ENCODE data around the gene ZBTB18. TPM values are rescaled to one million over a fixed set of nuclear protein-coding genes. Genes with fewer than 3 reads are reported as not detected.
"Not testable (repeated sequence)": the region's sequence is repeated elsewhere in the genome, so short reads cannot be mapped to it uniquely, and the experiment has no call there.

The ZBTB18 gene
- total RNA-seq, 4 donors from 2014 or later, result 6.7 to 14.7 (median 11.8) TPM

DNA sequence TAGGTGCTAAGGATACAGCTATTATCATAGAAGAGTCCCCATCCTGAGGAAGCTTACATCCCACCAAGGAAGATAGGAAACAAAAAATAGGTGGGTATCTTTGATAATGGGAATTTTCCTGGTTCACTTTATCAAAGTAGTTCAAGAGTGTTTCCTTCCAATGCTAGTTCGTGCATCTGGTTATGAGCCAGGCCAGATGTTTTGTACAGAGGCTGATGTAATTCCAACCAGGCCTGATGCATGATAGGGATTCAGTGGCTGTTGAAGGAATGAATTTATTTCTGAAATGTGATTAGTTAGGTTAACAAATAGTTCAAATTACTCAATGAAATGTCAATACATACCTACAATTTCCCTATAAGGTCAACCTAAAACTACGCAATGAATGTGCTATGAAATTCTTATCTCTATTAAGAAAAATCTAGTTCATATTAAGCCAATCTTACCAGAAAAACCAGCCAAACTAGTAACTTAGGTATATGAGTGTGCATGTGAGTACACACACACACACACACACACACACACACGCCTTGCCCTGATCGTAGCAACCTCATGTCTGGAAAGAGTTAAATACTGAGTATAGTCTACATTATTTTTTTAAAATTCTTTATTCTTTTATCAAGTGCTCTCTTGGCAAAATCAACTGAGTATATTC is 9.5 kb upstream of the ZBTB18 start:
- Histone ChIP-seq H3K4me1 (no peaks in the 10 kb centered on the region), H3K27ac (no peak overlapping the region), H3K27me3 (no peaks in the 10 kb centered on the region), H3K4me3 (no peak overlapping the region), H3K36me3 (no peaks in the 10 kb centered on the region), H3K9me3 (no peaks in the 10 kb centered on the region)
- TF ChIP-seq EP300 (IDR thresholded peaks at IDR 0.05) (no peak), POLR2AphosphoS5 (IDR thresholded peaks at IDR 0.05) (no peak), POLR2A (IDR thresholded peaks at IDR 0.05) (no peak)
- TF ChIP-seq, protein P1, sequence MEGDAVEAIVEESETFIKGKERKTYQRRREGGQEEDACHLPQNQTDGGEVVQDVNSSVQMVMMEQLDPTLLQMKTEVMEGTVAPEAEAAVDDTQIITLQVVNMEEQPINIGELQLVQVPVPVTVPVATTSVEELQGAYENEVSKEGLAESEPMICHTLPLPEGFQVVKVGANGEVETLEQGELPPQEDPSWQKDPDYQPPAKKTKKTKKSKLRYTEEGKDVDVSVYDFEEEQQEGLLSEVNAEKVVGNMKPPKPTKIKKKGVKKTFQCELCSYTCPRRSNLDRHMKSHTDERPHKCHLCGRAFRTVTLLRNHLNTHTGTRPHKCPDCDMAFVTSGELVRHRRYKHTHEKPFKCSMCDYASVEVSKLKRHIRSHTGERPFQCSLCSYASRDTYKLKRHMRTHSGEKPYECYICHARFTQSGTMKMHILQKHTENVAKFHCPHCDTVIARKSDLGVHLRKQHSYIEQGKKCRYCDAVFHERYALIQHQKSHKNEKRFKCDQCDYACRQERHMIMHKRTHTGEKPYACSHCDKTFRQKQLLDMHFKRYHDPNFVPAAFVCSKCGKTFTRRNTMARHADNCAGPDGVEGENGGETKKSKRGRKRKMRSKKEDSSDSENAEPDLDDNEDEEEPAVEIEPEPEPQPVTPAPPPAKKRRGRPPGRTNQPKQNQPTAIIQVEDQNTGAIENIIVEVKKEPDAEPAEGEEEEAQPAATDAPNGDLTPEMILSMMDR (IDR thresholded peaks at IDR 0.05), result no peak
- WGBS, result 67% methylated on average over 4 of the region's 4 CpGs
- no peak for DNase-seq (ENCODE audit: low spot score in 2 of 2)

DNA sequence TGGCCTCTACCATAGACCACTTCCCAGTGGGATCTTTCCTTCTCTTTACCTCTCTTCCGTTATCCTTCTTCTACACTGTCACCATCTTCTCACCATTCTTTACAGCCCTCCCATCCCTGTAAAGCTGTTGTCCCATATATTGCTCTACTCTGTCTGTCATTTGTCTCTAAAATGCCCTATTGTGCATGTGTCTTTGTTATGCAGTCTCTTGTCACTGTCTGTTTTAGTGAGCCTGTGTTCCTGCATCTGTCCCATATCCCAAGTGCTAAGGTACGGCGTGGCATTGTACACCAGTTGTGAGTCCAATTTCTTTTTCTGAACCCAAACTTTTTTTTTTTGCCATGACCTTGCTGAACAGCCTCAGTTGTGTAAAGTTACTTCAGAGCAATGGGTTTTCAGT is 8.8 kb upstream of the ZBTB18 start:
- Histone ChIP-seq H3K36me3 (no peaks in the 10 kb centered on the region), H3K27me3 (no peaks in the 10 kb centered on the region), H3K4me3 (no peak overlapping the region), H3K4me1 (peaks cover 7% of the 10 kb centered on the region), H3K9me3 (no peaks in the 10 kb centered on the region), H3K27ac (no peak overlapping the region)
- 96% methylated on average over 3 of the region's 3 CpGs for WGBS
- no peak for TF ChIP-seq POLR2AphosphoS5 (IDR thresholded peaks at IDR 0.05)
- no peak for TF ChIP-seq EP300 (IDR thresholded peaks at IDR 0.05)
- no peak for TF ChIP-seq POLR2A (IDR thresholded peaks at IDR 0.05)
- TF ChIP-seq, protein P1 (IDR thresholded peaks at IDR 0.05), result no peak
- no peak for DNase-seq (ENCODE audit: low spot score in 2 of 2)

DNA sequence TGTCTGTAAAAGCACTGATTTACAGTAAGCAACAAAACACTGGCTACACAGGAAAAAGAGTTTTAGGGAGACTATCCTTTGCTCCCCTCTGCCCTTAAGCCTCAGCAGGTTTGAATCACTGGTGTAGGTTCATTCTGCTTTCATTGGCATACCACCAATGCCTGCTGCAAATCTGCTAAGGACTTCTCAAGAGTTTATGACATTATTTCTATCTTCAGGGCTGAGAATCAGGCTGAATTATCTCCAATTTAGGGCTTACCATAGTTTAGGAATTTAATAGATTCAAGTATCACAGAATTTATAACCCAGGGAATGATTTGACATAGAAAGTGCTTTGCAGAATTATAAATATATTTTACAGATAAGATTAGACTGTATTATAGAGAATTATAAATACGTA is 6.7 kb upstream of the ZBTB18 start:
- TF ChIP-seq POLR2A (IDR thresholded peaks at IDR 0.05) (no peak), EP300 (IDR thresholded peaks at IDR 0.05) (no peak), POLR2AphosphoS5 (IDR thresholded peaks at IDR 0.05) (no peak)
- TF ChIP-seq, protein P1 (IDR thresholded peaks at IDR 0.05), result no peak
- Histone ChIP-seq H3K36me3 (no peaks in the 10 kb centered on the region), H3K27ac (no peak overlapping the region), H3K9me3 (no peaks in the 10 kb centered on the region), H3K4me1 (peaks cover 9% of the 10 kb centered on the region), H3K4me3 (no peak overlapping the region), H3K27me3 (no peaks in the 10 kb centered on the region)
- 50% methylated on average over 1 of the region's 1 CpG for WGBS
- no peak for DNase-seq (ENCODE audit: low spot score in 2 of 2)

- DNase-seq (ENCODE audit: low spot score in 2 of 2); H3K27ac ChIP-seq; H3K27me3 ChIP-seq; H3K36me3 ChIP-seq; H3K9me3 ChIP-seq; H3K4me3 ChIP-seq: not testable (repeated sequence)
- 98% methylated on average over 1 of the region's 1 CpG for WGBS
- H3K4me1 ChIP-seq, result peaks cover 26% of the 10 kb centered on the region
Measured at GRCh38 chr1:244046254-244046653, 4.8 kb upstream of the ZBTB18 start.

- Histone ChIP-seq H3K36me3 (no peaks in the 10 kb centered on the region), H3K27ac (peak overlapping the region; percentile 97), H3K4me1 (peaks cover 34% of the 10 kb centered on the region), H3K4me3 (peak overlapping the region; percentile 86), H3K27me3 (no peaks in the 10 kb centered on the region), H3K9me3 (no peaks in the 10 kb centered on the region)
- no peak for DNase-seq (ENCODE audit: low spot score in 2 of 2)
- WGBS, result 8% methylated on average over 13 of the region's 13 CpGs
- TF ChIP-seq POLR2AphosphoS5 (IDR thresholded peaks at IDR 0.05), result no peak
- TF ChIP-seq POLR2A (IDR thresholded peaks at IDR 0.05), result no peak
- TF ChIP-seq, protein P1 (IDR thresholded peaks at IDR 0.05), result no peak
- no peak for TF ChIP-seq EP300 (IDR thresholded peaks at IDR 0.05)
Measured at GRCh38 chr1:244046907-244047611, 4.0 kb upstream of the ZBTB18 start.
